ENCODE results near the gene NHLRC3.

Gene NHLRC3

DNA sequence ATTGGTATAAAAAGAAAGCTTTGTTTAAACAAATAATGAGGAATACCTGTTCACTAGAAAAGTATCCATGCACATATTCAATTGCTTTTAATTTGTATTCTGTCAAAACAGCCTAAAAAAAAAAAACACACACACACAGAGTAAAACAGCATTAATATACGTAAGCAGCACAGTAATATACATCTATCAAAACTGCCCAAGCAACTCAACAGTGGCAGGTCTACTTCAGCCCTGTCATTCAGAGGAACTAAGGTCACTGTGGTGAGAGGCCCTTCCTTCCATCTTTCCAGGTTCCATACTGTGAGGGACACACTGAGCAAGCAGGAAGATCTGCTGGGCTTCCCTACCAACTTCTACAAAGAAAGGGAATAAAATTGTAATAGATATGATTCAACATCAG, 4.2 kb upstream of the NHLRC3 start:
- TF ChIP-seq, protein P1, sequence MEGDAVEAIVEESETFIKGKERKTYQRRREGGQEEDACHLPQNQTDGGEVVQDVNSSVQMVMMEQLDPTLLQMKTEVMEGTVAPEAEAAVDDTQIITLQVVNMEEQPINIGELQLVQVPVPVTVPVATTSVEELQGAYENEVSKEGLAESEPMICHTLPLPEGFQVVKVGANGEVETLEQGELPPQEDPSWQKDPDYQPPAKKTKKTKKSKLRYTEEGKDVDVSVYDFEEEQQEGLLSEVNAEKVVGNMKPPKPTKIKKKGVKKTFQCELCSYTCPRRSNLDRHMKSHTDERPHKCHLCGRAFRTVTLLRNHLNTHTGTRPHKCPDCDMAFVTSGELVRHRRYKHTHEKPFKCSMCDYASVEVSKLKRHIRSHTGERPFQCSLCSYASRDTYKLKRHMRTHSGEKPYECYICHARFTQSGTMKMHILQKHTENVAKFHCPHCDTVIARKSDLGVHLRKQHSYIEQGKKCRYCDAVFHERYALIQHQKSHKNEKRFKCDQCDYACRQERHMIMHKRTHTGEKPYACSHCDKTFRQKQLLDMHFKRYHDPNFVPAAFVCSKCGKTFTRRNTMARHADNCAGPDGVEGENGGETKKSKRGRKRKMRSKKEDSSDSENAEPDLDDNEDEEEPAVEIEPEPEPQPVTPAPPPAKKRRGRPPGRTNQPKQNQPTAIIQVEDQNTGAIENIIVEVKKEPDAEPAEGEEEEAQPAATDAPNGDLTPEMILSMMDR (IDR thresholded peaks at IDR 0.05; ENCODE audit: low read depth, low read length, missing control alignments), result no peak
- no peak overlapping the region for H3K4me3 ChIP-seq (ENCODE audit: low read depth, low read length)
- DNase-seq (ENCODE audit: low read depth), result no peak

DNA sequence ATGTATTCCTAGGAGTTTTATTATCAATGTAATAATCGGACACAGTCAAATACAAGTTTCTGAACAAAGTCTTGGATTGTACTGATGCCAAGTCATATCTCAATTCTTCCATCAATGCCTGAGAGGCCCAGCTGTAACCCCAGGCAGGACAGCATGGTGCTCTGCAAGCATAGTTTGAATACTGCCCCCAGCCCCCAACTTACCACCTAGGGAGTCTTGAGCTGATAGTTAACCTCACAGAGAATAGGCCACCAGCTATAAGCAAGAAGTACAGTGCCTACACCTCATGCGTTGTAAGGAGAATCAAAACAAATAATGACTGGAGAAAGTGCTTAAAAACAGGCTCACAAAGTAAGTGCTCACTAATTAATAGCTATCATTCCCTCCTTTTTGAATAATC, 3.1 kb upstream of the NHLRC3 start:
- TF ChIP-seq, protein P1 (IDR thresholded peaks at IDR 0.05; ENCODE audit: low read depth, low read length, missing control alignments), result no peak
- peak overlapping the region; percentile 72 for H3K4me3 ChIP-seq (ENCODE audit: low read depth, low read length)
- DNase-seq (ENCODE audit: low read depth), result no peak

DNA sequence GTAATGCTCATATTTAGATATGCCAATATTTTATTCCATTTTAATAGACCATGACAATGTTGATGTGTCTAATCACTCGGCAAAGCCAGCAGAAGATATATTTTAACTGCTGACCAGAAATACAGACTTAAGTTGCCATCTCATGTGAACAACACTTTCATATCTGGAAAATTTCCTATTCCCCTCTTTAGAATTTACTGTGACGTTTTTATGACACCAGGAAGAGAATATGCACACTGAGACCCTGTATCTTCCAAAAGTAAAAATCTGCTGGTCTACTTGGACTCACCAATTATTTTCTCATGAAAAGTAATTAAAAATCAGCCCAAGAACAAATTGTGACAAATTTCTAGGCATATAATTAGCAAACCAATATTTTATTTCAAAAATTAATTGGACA, 2.5 kb upstream of the NHLRC3 start:
- no peak for DNase-seq (ENCODE audit: low read depth)
- TF ChIP-seq, protein P1 (IDR thresholded peaks at IDR 0.05; ENCODE audit: low read depth, low read length, missing control alignments), result no peak
- H3K4me3 ChIP-seq (ENCODE audit: low read depth, low read length), result peak overlapping the region; percentile 72

DNA sequence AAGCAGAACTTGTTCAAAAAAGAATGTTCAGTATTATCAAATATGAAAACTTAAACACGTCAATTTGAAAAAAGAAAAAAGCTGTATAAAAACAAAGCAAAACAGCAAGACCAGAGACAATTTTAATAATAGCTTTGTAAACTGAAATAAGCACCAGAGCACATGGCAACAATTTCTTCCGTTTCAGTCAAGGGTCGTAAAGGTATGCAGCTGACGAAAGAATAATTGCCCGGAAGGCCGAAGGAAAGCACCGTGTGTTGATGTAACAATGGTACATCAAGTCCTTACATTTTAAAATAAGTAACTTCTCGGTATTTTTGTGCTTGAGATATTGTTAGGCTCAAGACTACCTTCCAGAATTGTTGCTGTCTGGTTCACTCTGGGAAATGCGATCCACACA, 2.0 kb upstream of the NHLRC3 start:
- TF ChIP-seq, protein P1 (IDR thresholded peaks at IDR 0.05; ENCODE audit: low read depth, low read length, missing control alignments), result no peak
- peak overlapping the region; percentile 72 for H3K4me3 ChIP-seq (ENCODE audit: low read depth, low read length)
- no peak for DNase-seq (ENCODE audit: low read depth)

DNA sequence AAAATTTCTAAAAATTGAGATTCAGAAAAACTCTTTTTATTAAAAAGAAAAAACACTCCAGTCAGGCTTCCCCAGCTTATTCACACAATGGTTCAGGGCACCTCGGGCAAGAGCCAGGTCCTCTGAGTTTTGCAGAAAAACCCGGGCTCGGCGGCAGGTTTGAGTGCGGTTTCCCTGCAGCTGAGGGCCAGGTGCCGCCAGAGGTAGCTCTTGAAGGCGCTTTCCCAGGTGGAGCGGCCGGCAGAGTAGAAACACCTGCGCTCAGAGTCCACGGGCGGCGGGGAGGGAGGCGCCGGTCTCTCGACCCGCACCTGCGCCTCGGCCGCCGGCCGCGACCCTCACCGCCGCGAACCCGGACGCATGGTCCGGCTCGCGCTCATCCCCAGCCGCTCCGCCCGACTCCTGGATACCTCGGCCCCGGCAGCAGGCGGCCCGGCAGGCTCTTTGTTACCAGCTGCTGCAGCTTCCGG, 811 bp upstream of the NHLRC3 start:
- DNase-seq (ENCODE audit: low read depth), result no peak
- peak overlapping the region; percentile 72 for H3K4me3 ChIP-seq (ENCODE audit: low read depth, low read length)
- TF ChIP-seq, protein P1 (IDR thresholded peaks at IDR 0.05; ENCODE audit: low read depth, low read length, missing control alignments), result no peak

DNA sequence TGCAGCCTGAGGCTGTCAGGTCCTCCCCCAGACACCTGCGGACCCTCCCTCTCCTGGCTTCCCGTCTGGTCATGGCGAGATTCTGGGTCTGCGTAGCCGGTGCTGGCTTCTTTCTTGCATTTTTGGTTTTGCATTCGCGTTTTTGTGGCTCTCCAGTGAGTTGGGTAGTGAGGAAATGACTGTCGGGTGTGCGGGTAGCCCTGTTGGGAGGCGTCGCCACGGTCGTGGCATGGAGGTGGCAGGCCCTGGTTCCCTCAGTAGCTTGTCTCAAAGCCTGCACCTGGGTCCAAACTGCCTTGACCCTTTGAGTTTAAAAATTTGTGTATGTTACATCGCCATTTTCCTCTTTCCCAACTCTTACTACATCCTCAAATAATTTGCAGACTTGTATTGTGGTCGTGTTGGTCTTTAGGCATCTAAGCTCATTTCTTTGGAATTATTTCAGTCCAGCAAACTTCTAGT, 344 bp downstream of the NHLRC3 start:
- H3K4me3 ChIP-seq (ENCODE audit: low read depth, low read length), result peak overlapping the region; percentile 72
- TF ChIP-seq, protein P1 (IDR thresholded peaks at IDR 0.05; ENCODE audit: low read depth, low read length, missing control alignments), result no peak
- DNase-seq (ENCODE audit: low read depth), result no peak

DNA sequence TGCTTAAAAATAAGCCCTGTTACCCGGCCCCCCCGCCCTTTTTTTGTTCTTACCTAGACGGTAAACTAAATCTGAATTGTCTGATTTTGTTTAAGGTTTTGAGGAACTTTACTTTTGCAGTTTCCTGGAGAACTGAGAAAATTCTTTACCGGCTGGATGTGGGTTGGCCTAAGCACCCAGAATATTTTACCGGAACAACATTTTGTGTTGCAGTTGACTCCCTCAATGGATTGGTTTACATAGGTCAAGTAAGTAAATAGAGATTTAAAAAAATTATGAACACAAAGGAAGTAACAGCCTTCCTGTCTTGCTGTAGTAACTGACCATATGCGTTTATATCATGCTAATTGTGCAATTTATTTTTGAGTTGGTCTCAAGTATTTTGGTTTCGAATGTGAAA, 785 bp downstream of the NHLRC3 start:
- TF ChIP-seq, protein P1 (IDR thresholded peaks at IDR 0.05; ENCODE audit: low read depth, low read length, missing control alignments), result no peak
- peak overlapping the region; percentile 72 for H3K4me3 ChIP-seq (ENCODE audit: low read depth, low read length)
- no peak for DNase-seq (ENCODE audit: low read depth)

Measured in GM12864 (cell line).